ENCODE results near the gene FBLN1. TPM values are rescaled to one million over a fixed set of nuclear protein-coding genes. Genes with fewer than 3 reads are reported as not detected.
A peak's percentile ranks its signal among the peaks of the same experiment; 100 is the strongest.

FBLN1 gene
- total and polyA plus RNA-seq, 2 experiments from 2014 or later: 137 to 304 TPM

GRCh38 chr22:45565171-45565570 lies 62.5 kb downstream of the FBLN1 start:
- Histone ChIP-seq H3K79me2 (ENCODE audit: insufficient read depth) (no peaks in the 10 kb centered on the region), H3F3A (ENCODE audit: insufficient read depth) (no peaks in the 10 kb centered on the region), H3K4me3 (no peak overlapping the region), H3K9me2 (ENCODE audit: insufficient read depth) (no peaks in the 10 kb centered on the region), H3K27ac (no peak overlapping the region), H3K9me3 (ENCODE audit: low read depth) (no peaks in the 10 kb centered on the region), H3K9ac (no peak overlapping the region), H2AFZ (no peak overlapping the region), H3K36me3 (ENCODE audit: low read depth) (peaks cover 2% of the 10 kb centered on the region; the same call in 1 of the 2 replicates), H3K4me1 (ENCODE audit: insufficient read depth) (no peaks in the 10 kb centered on the region), H3K4me2 (ENCODE audit: unreplicated experiment) (no peak overlapping the region), H4K20me1 (ENCODE audit: insufficient read depth) (no peaks in the 10 kb centered on the region), H3K27me3 (replicated peaks; ENCODE audit: insufficient read depth) (no peaks in the 10 kb centered on the region)
- in situ Hi-C loops (cut with MboI): no loop called here
- WGBS, 2 experiments (ENCODE audit: low coverage in 1 of 2, low lambda C conversion rate in 2 of 2, missing lambda C conversion rate in 2 of 2): 74 to 78% methylated on average over 2 of the region's 2 CpGs
- TF ChIP-seq EZH2 (IDR thresholded peaks at IDR 0.05; ENCODE audit: insufficient read depth, poor library complexity, severe bottlenecking) (no peak), EZH2phosphoT487 (IDR thresholded peaks at IDR 0.05; ENCODE audit: insufficient read depth, low read depth) (no peak)
- DNase-seq: no peak

- DNase-seq: no peak
- 91 to 95% methylated on average over 7 of the region's 7 CpGs for WGBS, 2 experiments (ENCODE audit: low coverage in 1 of 2, low lambda C conversion rate in 2 of 2, missing lambda C conversion rate in 2 of 2)
- Histone ChIP-seq H3F3A (ENCODE audit: insufficient read depth) (no peaks in the 10 kb centered on the region), H3K9me3 (ENCODE audit: low read depth) (no peaks in the 10 kb centered on the region), H3K4me1 (ENCODE audit: insufficient read depth) (no peaks in the 10 kb centered on the region), H2AFZ (no peak overlapping the region), H3K27ac (no peak overlapping the region), H3K79me2 (ENCODE audit: insufficient read depth) (no peaks in the 10 kb centered on the region), H3K4me3 (no peak overlapping the region), H3K36me3 (ENCODE audit: low read depth) (peaks cover 5% of the 10 kb centered on the region; the same call in 1 of the 2 replicates), H3K9ac (no peak overlapping the region), H4K20me1 (ENCODE audit: insufficient read depth) (no peaks in the 10 kb centered on the region), H3K27me3 (replicated peaks; ENCODE audit: insufficient read depth) (no peaks in the 10 kb centered on the region), H3K9me2 (ENCODE audit: insufficient read depth) (no peaks in the 10 kb centered on the region), H3K4me2 (ENCODE audit: unreplicated experiment) (no peak overlapping the region)
- no peak for TF ChIP-seq EZH2 (IDR thresholded peaks at IDR 0.05; ENCODE audit: insufficient read depth, poor library complexity, severe bottlenecking)
- no peak for TF ChIP-seq EZH2phosphoT487 (IDR thresholded peaks at IDR 0.05; ENCODE audit: insufficient read depth, low read depth)
- in situ Hi-C loops (cut with MboI): no loop called here
These were observed 63.3 kb downstream of the FBLN1 start for GRCh38 chr22:45565973-45566372.

- Histone ChIP-seq H3K9ac (no peak overlapping the region), H3K4me2 (ENCODE audit: unreplicated experiment) (no peak overlapping the region), H3F3A (ENCODE audit: insufficient read depth) (no peaks in the 10 kb centered on the region), H3K9me3 (ENCODE audit: low read depth) (no peaks in the 10 kb centered on the region), H3K4me1 (ENCODE audit: insufficient read depth) (no peaks in the 10 kb centered on the region), H3K27me3 (replicated peaks; ENCODE audit: insufficient read depth) (no peaks in the 10 kb centered on the region), H3K27ac (no peak overlapping the region), H2AFZ (no peak overlapping the region), H3K9me2 (ENCODE audit: insufficient read depth) (no peaks in the 10 kb centered on the region), H3K36me3 (ENCODE audit: low read depth) (peaks cover 5% of the 10 kb centered on the region; the same call in 1 of the 2 replicates), H3K4me3 (no peak overlapping the region), H3K79me2 (ENCODE audit: insufficient read depth) (no peaks in the 10 kb centered on the region), H4K20me1 (ENCODE audit: insufficient read depth) (no peaks in the 10 kb centered on the region)
- no peak for TF ChIP-seq EZH2 (IDR thresholded peaks at IDR 0.05; ENCODE audit: insufficient read depth, poor library complexity, severe bottlenecking)
- no peak for TF ChIP-seq EZH2phosphoT487 (IDR thresholded peaks at IDR 0.05; ENCODE audit: insufficient read depth, low read depth)
- no peak for DNase-seq
- in situ Hi-C loops (cut with MboI): no loop called here
These were observed 65.5 kb downstream of the FBLN1 start for GRCh38 chr22:45568213-45568612.

GRCh38 chr22:45571089-45571488 lies 68.4 kb downstream of the FBLN1 start:
- no peaks in the 10 kb centered on the region for H3F3A ChIP-seq (ENCODE audit: insufficient read depth)
- no peaks in the 10 kb centered on the region for H3K9me3 ChIP-seq (ENCODE audit: low read depth)
- H3K36me3 ChIP-seq (ENCODE audit: low read depth): peaks cover 5% of the 10 kb centered on the region; the same call in 1 of the 2 replicates
- no peaks in the 10 kb centered on the region for H3K27me3 ChIP-seq (replicated peaks; ENCODE audit: insufficient read depth)
- in situ Hi-C loops (cut with MboI): loop anchor here (10.0 kb wide), 1 partner anchor 414 kb away; no protein-coding TSS in a partner anchor
- H3K9ac ChIP-seq: no peak overlapping the region
- H4K20me1 ChIP-seq (ENCODE audit: insufficient read depth): no peaks in the 10 kb centered on the region
- H2AFZ ChIP-seq: no peak overlapping the region
- no peaks in the 10 kb centered on the region for H3K9me2 ChIP-seq (ENCODE audit: insufficient read depth)
- no peak for DNase-seq
- no peak overlapping the region for H3K27ac ChIP-seq
- no peak overlapping the region for H3K4me2 ChIP-seq (ENCODE audit: unreplicated experiment)
- no peaks in the 10 kb centered on the region for H3K79me2 ChIP-seq (ENCODE audit: insufficient read depth)
- H3K4me3 ChIP-seq: no peak overlapping the region
- TF ChIP-seq EZH2 (IDR thresholded peaks at IDR 0.05; ENCODE audit: insufficient read depth, poor library complexity, severe bottlenecking) (no peak), EZH2phosphoT487 (IDR thresholded peaks at IDR 0.05; ENCODE audit: insufficient read depth, low read depth) (no peak)
- no peaks in the 10 kb centered on the region for H3K4me1 ChIP-seq (ENCODE audit: insufficient read depth)

- H3F3A ChIP-seq (ENCODE audit: insufficient read depth): no peaks in the 10 kb centered on the region
- H2AFZ ChIP-seq: no peak overlapping the region
- H3K9me3 ChIP-seq (ENCODE audit: low read depth): no peaks in the 10 kb centered on the region
- no peak for TF ChIP-seq EZH2phosphoT487 (IDR thresholded peaks at IDR 0.05; ENCODE audit: insufficient read depth, low read depth)
- no peak for TF ChIP-seq EZH2 (IDR thresholded peaks at IDR 0.05; ENCODE audit: insufficient read depth, poor library complexity, severe bottlenecking)
- no peak overlapping the region for H3K9ac ChIP-seq
- H3K9me2 ChIP-seq (ENCODE audit: insufficient read depth): no peaks in the 10 kb centered on the region
- no peak overlapping the region for H3K27ac ChIP-seq
- no peak overlapping the region for H3K4me3 ChIP-seq
- no peaks in the 10 kb centered on the region for H4K20me1 ChIP-seq (ENCODE audit: insufficient read depth)
- H3K79me2 ChIP-seq (ENCODE audit: insufficient read depth): no peaks in the 10 kb centered on the region
- in situ Hi-C loops (cut with MboI): loop anchor here (10.0 kb wide), 1 partner anchor 412 kb away; no protein-coding TSS in a partner anchor
- no peaks in the 10 kb centered on the region for H3K27me3 ChIP-seq (replicated peaks; ENCODE audit: insufficient read depth)
- H3K36me3 ChIP-seq (ENCODE audit: low read depth): peaks cover 5% of the 10 kb centered on the region; the same call in 1 of the 2 replicates
- WGBS, 2 experiments (ENCODE audit: low coverage in 1 of 2, low lambda C conversion rate in 2 of 2, missing lambda C conversion rate in 2 of 2): 37 to 39% methylated on average over 3 of the region's 3 CpGs
- H3K4me1 ChIP-seq (ENCODE audit: insufficient read depth): no peaks in the 10 kb centered on the region
- peak; percentile 72 for DNase-seq
- no peak overlapping the region for H3K4me2 ChIP-seq (ENCODE audit: unreplicated experiment)
These were observed 69.8 kb downstream of the FBLN1 start for GRCh38 chr22:45572444-45572843.

All from GM23248 (cell line).